ENCODE data around the gene MSX1. TPM values are rescaled to one million over a fixed set of nuclear protein-coding genes. Genes with fewer than 3 reads are reported as not detected.

Gene MSX1
- total and polyA plus RNA-seq, 2 donors (not counting 3 experiments of a cell fraction or from before 2014, with no cell fraction given): 5.0 to 6.2 TPM

- dilution Hi-C loops (cut with MboI; ENCODE audit: extremely low pct_ligation_motif_present, low sequenced_read_pairs) (no loop called here), intact Hi-C loops (cut with micrococcal nuclease) (no loop called here)
- Histone ChIP-seq H4K20me1 (replicated peaks; ENCODE audit: control insufficient read depth, extremely low read depth, insufficient read depth, low read length) (no peaks in the 10 kb centered on the region), H3K27me3 (ENCODE audit: control insufficient read depth in 2 of 2, insufficient read depth in 2 of 2, low read length in 2 of 2) (no peaks in the 10 kb centered on the region), H3K9ac (replicated peaks; ENCODE audit: extremely low read depth, insufficient read depth, low read length) (no peak overlapping the region), H3K9me3 (replicated peaks; ENCODE audit: control insufficient read depth, insufficient read depth, low read length) (no peaks in the 10 kb centered on the region), H3K36me3 (ENCODE audit: control insufficient read depth in 2 of 2, extremely low read depth in 1 of 2, insufficient read depth in 2 of 2, low read length in 2 of 2) (no peaks in the 10 kb centered on the region), H3K4me3 (replicated peaks in 1 of 3; ENCODE audit: insufficient read depth in 1 of 3, low read depth in 1 of 3, low read length in 3 of 3) (no peak overlapping the region), H3K4me2 (ENCODE audit: insufficient read depth, low read length) (no peak overlapping the region), H3K27ac (ENCODE audit: insufficient read depth, low read depth, low read length) (no peak overlapping the region), H3K4me1 (ENCODE audit: control insufficient read depth, extremely low read depth, insufficient read depth, low read length) (no peaks in the 10 kb centered on the region), H3K9me1 (replicated peaks; ENCODE audit: control insufficient read depth, extremely low read depth, insufficient read depth, low read length) (no peaks in the 10 kb centered on the region), H3K79me2 (ENCODE audit: control insufficient read depth, insufficient read depth, low read length) (no peaks in the 10 kb centered on the region), H2AFZ (ENCODE audit: low read depth, low read length) (no peak overlapping the region)
- POLR2A ChIA-PET: no interaction called here
- BruUV-seq (replicated peaks): no TSS peak
- FAIRE-seq (no peak), DNase-seq (ENCODE audit: low read depth, low spot score) (no peak)
- TF ChIP-seq MYC (IDR thresholded peaks at IDR 0.05; ENCODE audit: low read depth, low read length) (no peak), JUN (IDR thresholded peaks at IDR 0.05; ENCODE audit: borderline replicate concordance, insufficient read depth, insufficient read length, low read depth) (no peak), POLR2AphosphoS5 (IDR thresholded peaks at IDR 0.05; ENCODE audit: insufficient read depth, low read depth, low read length) (no peak), FOS (IDR thresholded peaks at IDR 0.05; ENCODE audit: borderline replicate concordance, insufficient read depth, low read length) (no peak), POLR2A (IDR thresholded peaks at IDR 0.05; ENCODE audit: low read depth, low read length) (no peak), EZH2 (IDR thresholded peaks at IDR 0.05; ENCODE audit: borderline replicate concordance, low read depth, low read length, severe bottlenecking) (no peak)
- TF ChIP-seq, protein P1, sequence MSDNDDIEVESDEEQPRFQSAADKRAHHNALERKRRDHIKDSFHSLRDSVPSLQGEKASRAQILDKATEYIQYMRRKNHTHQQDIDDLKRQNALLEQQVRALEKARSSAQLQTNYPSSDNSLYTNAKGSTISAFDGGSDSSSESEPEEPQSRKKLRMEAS (IDR thresholded peaks at IDR 0.05; ENCODE audit: insufficient read depth, insufficient read length): no peak
- TF ChIP-seq, protein P2, sequence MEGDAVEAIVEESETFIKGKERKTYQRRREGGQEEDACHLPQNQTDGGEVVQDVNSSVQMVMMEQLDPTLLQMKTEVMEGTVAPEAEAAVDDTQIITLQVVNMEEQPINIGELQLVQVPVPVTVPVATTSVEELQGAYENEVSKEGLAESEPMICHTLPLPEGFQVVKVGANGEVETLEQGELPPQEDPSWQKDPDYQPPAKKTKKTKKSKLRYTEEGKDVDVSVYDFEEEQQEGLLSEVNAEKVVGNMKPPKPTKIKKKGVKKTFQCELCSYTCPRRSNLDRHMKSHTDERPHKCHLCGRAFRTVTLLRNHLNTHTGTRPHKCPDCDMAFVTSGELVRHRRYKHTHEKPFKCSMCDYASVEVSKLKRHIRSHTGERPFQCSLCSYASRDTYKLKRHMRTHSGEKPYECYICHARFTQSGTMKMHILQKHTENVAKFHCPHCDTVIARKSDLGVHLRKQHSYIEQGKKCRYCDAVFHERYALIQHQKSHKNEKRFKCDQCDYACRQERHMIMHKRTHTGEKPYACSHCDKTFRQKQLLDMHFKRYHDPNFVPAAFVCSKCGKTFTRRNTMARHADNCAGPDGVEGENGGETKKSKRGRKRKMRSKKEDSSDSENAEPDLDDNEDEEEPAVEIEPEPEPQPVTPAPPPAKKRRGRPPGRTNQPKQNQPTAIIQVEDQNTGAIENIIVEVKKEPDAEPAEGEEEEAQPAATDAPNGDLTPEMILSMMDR (IDR thresholded peaks at IDR 0.05; ENCODE audit: extremely low read depth in 1 of 2, insufficient read depth in 1 of 2, low read depth in 1 of 2, low read length in 2 of 2): no peak
- CTCF ChIA-PET: interaction anchor here (2.3 kb wide), 1 partner anchor 9 kb away, joined by 7 read pairs; no protein-coding TSS in a partner anchor
Measured at GRCh38 chr4:4893721-4894120, 34.3 kb downstream of the MSX1 start.
